T-cell (primary cell): ENCODE data around the gene NFKBIB. TPM values are rescaled to one million over a fixed set of nuclear protein-coding genes. Genes with fewer than 3 reads are reported as not detected.
"Not testable (repeated sequence)": the region's sequence is repeated elsewhere in the genome, so short reads cannot be mapped to it uniquely, and the experiment has no call there.

Experiments
- ATAC-seq, 4 experiments: fragments of 200-7000 bp in 3 of 4; fragments of 150-1000 bp in 1 of 4; cut with Tn5 transposase; replicated peaks in 1 of 4; 1 replicate in 3 of 4; 2 replicates in 1 of 4; pipeline ENCODE4 v1.10.0; 2021; ENCODE audit warnings: moderate library complexity in 3 of 4, mild to moderate bottlenecking in 2 of 4, moderate number of reproducible peaks in 1 of 4
- CTCF ChIA-PET, 2 donors: fragments of 300-600 bp; sonication (Branson Sonifier 250); formaldehyde crosslinking; loops; one replicate each; lab custom pipeline; 2022; ENCODE audit warnings: antibody characterized with exemption in 2 of 2; lab: Charles Lee
- POLR2A ChIA-PET, 2 donors: fragments of 300-600 bp; sonication (Branson Sonifier 250); formaldehyde crosslinking; loops; one replicate each; lab custom pipeline; 2022; ENCODE audit warnings: antibody characterized with exemption in 2 of 2; lab: Charles Lee
- DNase-seq, 35 experiments: peaks; one replicate each; pipeline versions ENCODE4 v3.0.0 to v3.0.0-alpha.2; 2013 to 2023
- H3K27ac ChIP-seq: one replicate; pipeline ENCODE4 v1.5.1; 2013; ENCODE audit warnings: low read length
- H3K27me3 ChIP-seq, 2 experiments: replicated peaks in 1 of 2; 1 replicate in 1 of 2; 2 replicates in 1 of 2; pipeline versions ENCODE4 v1.6.1 to v1.7.0; 2013; ENCODE audit warnings: low read length in 1 of 2, mixed read lengths in 1 of 2; ENCODE audit not compliant: control insufficient read depth in 2 of 2, insufficient read depth in 2 of 2; ENCODE audit errors: extremely low read depth in 1 of 2
- H3K36me3 ChIP-seq, 2 donors: 1 replicate in 1 of 2; 2 replicates in 1 of 2; pipeline versions ENCODE4 v1.6.1 to v1.7.0; 2013; ENCODE audit warnings: low read length in 1 of 2; ENCODE audit not compliant: control insufficient read depth in 2 of 2, insufficient read depth in 1 of 2; ENCODE audit errors: extremely low read depth in 1 of 2
- H3K4me1 ChIP-seq, 2 experiments: 1 replicate in 1 of 2; 2 replicates in 1 of 2; pipeline versions ENCODE4 v1.6.1 to v1.7.0; 2013; ENCODE audit warnings: low read length in 2 of 2, mixed read lengths in 1 of 2; ENCODE audit not compliant: insufficient read depth in 2 of 2, control insufficient read depth in 1 of 2; ENCODE audit errors: extremely low read depth in 1 of 2
- H3K4me3 ChIP-seq, 2 donors: 1 replicate in 1 of 2; 2 replicates in 1 of 2; pipeline versions ENCODE4 v1.5.1 to v1.7.0; 2013; ENCODE audit warnings: mild to moderate bottlenecking in 2 of 2, low read length in 1 of 2, moderate library complexity in 1 of 2; ENCODE audit not compliant: control insufficient read depth in 1 of 2; ENCODE audit errors: extremely low read depth in 1 of 2
- H3K9me3 ChIP-seq: 2 replicates; pipeline ENCODE4 v1.7.0; 2013
- H3K27ac Mint-ChIP-seq, 2 donors: one replicate each; pipeline ENCODE4 v1.8.0; 2020 to 2021; ENCODE audit warnings: mild to moderate bottlenecking in 2 of 2, mixed read lengths in 2 of 2
- H3K27me3 Mint-ChIP-seq, 2 donors: one replicate each; pipeline ENCODE4 v1.8.0; 2021 to 2022; ENCODE audit warnings: mixed read lengths in 2 of 2
- H3K36me3 Mint-ChIP-seq: one replicate; pipeline ENCODE4 v1.8.0; 2021; ENCODE audit warnings: mixed read lengths
- H3K4me1 Mint-ChIP-seq, 3 donors: one replicate each; pipeline ENCODE4 v1.8.0; 2020 to 2022; ENCODE audit warnings: mixed read lengths in 3 of 3, mild to moderate bottlenecking in 1 of 3
- H3K4me3 Mint-ChIP-seq, 3 donors: one replicate each; pipeline ENCODE4 v1.8.0; 2020 to 2022; ENCODE audit warnings: mild to moderate bottlenecking in 3 of 3, mixed read lengths in 3 of 3, moderate library complexity in 3 of 3
- H3K9me3 Mint-ChIP-seq, 3 donors: one replicate each; pipeline ENCODE4 v1.8.0; 2020 to 2022; ENCODE audit warnings: mixed read lengths in 3 of 3
- WGBS: methylation state at CpG from one replicate; pipeline ENCODE4 v1.1.5; 2013; ENCODE audit warnings: missing lambda C conversion rate; ENCODE audit not compliant: insufficient coverage; 5-methylcytosine and 5-hydroxymethylcytosine counted together
- total RNA-seq, 35 experiments: library from RNA in 6 of 35; stranded (reverse) in 6 of 35; fragments of 120-200 nt in 1 of 35; gene quantifications; one replicate each; pipeline versions ENCODE4 v1.2.1 to v1.2.4 and lab custom pipeline; 2013 to 2026

NFKBIB gene
- total RNA-seq, 5 donors from 2014 or later (not counting 1 experiment from before 2014, with no cell fraction given) = 31.9 to 36.8 (median 33.9) TPM

GRCh38 chr19:38884691-38885090 is 15.1 kb upstream of the NFKBIB start:
- Mint-ChIP-seq H3K4me1 (peaks cover 0 to 19% (median 17%) of the 10 kb centered on the region in 3 donors), H3K36me3 (peaks cover 15% of the 10 kb centered on the region)
- Histone ChIP-seq H3K4me1 (peaks cover 0 to 22% of the 10 kb centered on the region in 2 experiments), H3K36me3 (peaks cover 12 to 35% of the 10 kb centered on the region in 2 donors)
- not testable (repeated sequence) for H3K27ac ChIP-seq, H3K9me3 Mint-ChIP-seq, H3K27ac Mint-ChIP-seq, H3K4me3 ChIP-seq, H3K27me3 Mint-ChIP-seq, H3K27me3 ChIP-seq, H3K4me3 Mint-ChIP-seq, ATAC-seq, H3K9me3 ChIP-seq, DNase-seq
- WGBS = 100% methylated on average over 1 of the region's 3 CpGs
- ChIA-PET CTCF (interaction anchor here in 1 of 2 donors (0.6 kb wide), 1 partner anchor 482 kb away, joined by 3 read pairs; the partner anchor contains the start of gene FAM98C), POLR2A (interaction anchor here in 1 of 2 donors (0.7 kb wide), 1 partner anchor 41 kb away, joined by 7 read pairs; no protein-coding TSS in a partner anchor)

- Histone ChIP-seq H3K4me1 (peaks cover 0 to 5% of the 10 kb centered on the region in 2 experiments), H3K27ac (no peak overlapping the region), H3K36me3 (peaks cover 13 to 26% of the 10 kb centered on the region in 2 donors), H3K4me3 (no peak overlapping the region), H3K27me3 (no peaks in the 10 kb centered on the region), H3K9me3 (no peaks in the 10 kb centered on the region)
- ChIA-PET CTCF (no interaction called here), POLR2A (no interaction called here)
- H3K9me3 Mint-ChIP-seq = no peaks in the 10 kb centered on the region
- H3K27ac Mint-ChIP-seq = no peak overlapping the region
- peaks cover 0 to 8% (median 4%) of the 10 kb centered on the region in 3 donors for H3K4me1 Mint-ChIP-seq
- WGBS = 100% methylated on average over 8 of the region's 17 CpGs
- DNase-seq = no peak
- no peaks in the 10 kb centered on the region for H3K27me3 Mint-ChIP-seq
- no peak overlapping the region for H3K4me3 Mint-ChIP-seq
- ATAC-seq = no peak
- H3K36me3 Mint-ChIP-seq = peaks cover 7% of the 10 kb centered on the region
These were observed 10.9 kb upstream of the NFKBIB start for GRCh38 chr19:38888876-38889275.

GRCh38 chr19:38889803-38890202 is 10.0 kb upstream of the NFKBIB start:
- Mint-ChIP-seq H3K27ac (no peak overlapping the region), H3K36me3 (peaks cover 10% of the 10 kb centered on the region), H3K9me3 (no peaks in the 10 kb centered on the region), H3K4me1 (peaks cover 4 to 8% (median 7%) of the 10 kb centered on the region in 3 donors), H3K27me3 (no peaks in the 10 kb centered on the region), H3K4me3 (no peak overlapping the region)
- ChIA-PET CTCF (interaction anchor here in 1 of 2 donors (1.0 kb wide), 1 partner anchor 20 kb away, joined by 5 read pairs; no protein-coding TSS in a partner anchor), POLR2A (interaction anchor here in 1 of 2 donors (1.0 kb wide), 1 partner anchor 10 kb away, joined by 4 read pairs; the partner anchor contains the start of gene NFKBIB)
- Histone ChIP-seq H3K9me3 (no peaks in the 10 kb centered on the region), H3K27me3 (no peaks in the 10 kb centered on the region), H3K27ac (no peak overlapping the region), H3K36me3 (peaks cover 13 to 26% of the 10 kb centered on the region in 2 donors), H3K4me3 (no peak overlapping the region), H3K4me1 (peaks cover 0 to 5% of the 10 kb centered on the region in 2 experiments)
- no peak for ATAC-seq
- no peak for DNase-seq
- 100% methylated on average over 1 of the region's 8 CpGs for WGBS

GRCh38 chr19:38890686-38891085 is 9.1 kb upstream of the NFKBIB start:
- ATAC-seq (no peak), DNase-seq (no peak)
- Histone ChIP-seq H3K4me3 (no peak overlapping the region), H3K27ac (no peak overlapping the region), H3K4me1 (peaks cover 0 to 5% of the 10 kb centered on the region in 2 experiments), H3K9me3 (no peaks in the 10 kb centered on the region), H3K27me3 (no peaks in the 10 kb centered on the region), H3K36me3 (peaks cover 13 to 26% of the 10 kb centered on the region in 2 donors)
- Mint-ChIP-seq H3K4me3 (no peak overlapping the region), H3K4me1 (peaks cover 7 to 8% (median 8%) of the 10 kb centered on the region in 3 donors), H3K9me3 (no peaks in the 10 kb centered on the region), H3K36me3 (peaks cover 10% of the 10 kb centered on the region), H3K27ac (no peak overlapping the region), H3K27me3 (no peaks in the 10 kb centered on the region)
- CTCF ChIA-PET = interaction anchor here (0.6 to 1.0 kb wide), 2 partner anchors 20 to 627 kb away, joined by 5 to 8 read pairs; no protein-coding TSS in a partner anchor
- POLR2A ChIA-PET = interaction anchor here in 1 of 2 donors (0.7 kb wide), 1 partner anchor 50 kb away, joined by 5 read pairs; no protein-coding TSS in a partner anchor

- ATAC-seq (no peak), DNase-seq (no peak)
- 93% methylated on average over 5 of the region's 6 CpGs for WGBS
- H3K27me3 Mint-ChIP-seq = no peaks in the 10 kb centered on the region
- H3K9me3 ChIP-seq = no peaks in the 10 kb centered on the region
- peaks cover 0 to 5% of the 10 kb centered on the region in 2 experiments for H3K4me1 ChIP-seq
- no peak overlapping the region for H3K4me3 ChIP-seq
- POLR2A ChIA-PET = no interaction called here
- no peaks in the 10 kb centered on the region for H3K9me3 Mint-ChIP-seq
- CTCF ChIA-PET = interaction anchor here (0.5 to 0.7 kb wide), 3 partner anchors 14 to 565 kb away, joined by 3 to 4 read pairs (median 4); no protein-coding TSS in a partner anchor
- no peak overlapping the region for H3K27ac ChIP-seq
- H3K36me3 Mint-ChIP-seq = peaks cover 10% of the 10 kb centered on the region
- H3K36me3 ChIP-seq = peaks cover 13 to 26% of the 10 kb centered on the region in 2 donors
- H3K4me1 Mint-ChIP-seq = peaks cover 7 to 10% (median 10%) of the 10 kb centered on the region in 3 donors
- H3K27ac Mint-ChIP-seq = no peak overlapping the region
- no peaks in the 10 kb centered on the region for H3K27me3 ChIP-seq
- H3K4me3 Mint-ChIP-seq = no peak overlapping the region
These were observed 8.0 kb upstream of the NFKBIB start for GRCh38 chr19:38891771-38892170.

- ChIA-PET POLR2A (no interaction called here), CTCF (no interaction called here)
- Histone ChIP-seq H3K4me1 (peaks cover 0 to 6% of the 10 kb centered on the region in 2 experiments), H3K9me3 (no peaks in the 10 kb centered on the region), H3K27me3 (no peaks in the 10 kb centered on the region), H3K36me3 (peaks cover 13 to 26% of the 10 kb centered on the region in 2 donors), H3K4me3 (no peak overlapping the region), H3K27ac (no peak overlapping the region)
- H3K36me3 Mint-ChIP-seq = peaks cover 10% of the 10 kb centered on the region
- ATAC-seq (no peak), DNase-seq (no peak)
- no peaks in the 10 kb centered on the region for H3K27me3 Mint-ChIP-seq
- H3K4me1 Mint-ChIP-seq = peaks cover 9 to 17% (median 13%) of the 10 kb centered on the region in 3 donors
- H3K4me3 Mint-ChIP-seq = no peak overlapping the region
- 100% methylated on average over 2 of the region's 5 CpGs for WGBS
- H3K9me3 Mint-ChIP-seq = no peaks in the 10 kb centered on the region
- no peak overlapping the region for H3K27ac Mint-ChIP-seq
These were observed 6.9 kb upstream of the NFKBIB start for GRCh38 chr19:38892841-38893240.
